HEK293T (cell line): ENCODE data around the gene PKIB.

ENCODE experiments used
- HDGF ChIP-seq: fragments of 450-650 bp; IDR thresholded peaks from 2 replicates; pipeline ENCODE4 v1.6.1; 2017; ENCODE audit warnings: antibody characterized with exemption, borderline replicate concordance
- SP1 ChIP-seq: fragments of 450-650 bp; IDR thresholded peaks from 2 replicates; pipeline ENCODE4 v1.6.1; 2017

- no peak for TF ChIP-seq SP1
- no peak for TF ChIP-seq HDGF
These were observed 91.5 kb downstream of the PKIB start for GRCh38 chr6:122701666-122702065.
